HG03025 (cell line): ENCODE data around the gene NSUN6.

Experiments
- ATAC-seq: cut with Tn5 transposase; IDR thresholded peaks from one replicate; pipeline ENCODE4 v1.9.1; 2021; ENCODE audit warnings: mild to moderate bottlenecking, moderate library complexity; ENCODE audit not compliant: unreplicated experiment, low FRiP score

Gene NSUN6

GRCh38 chr10:18651324-18652007 lies at the start of gene NSUN6:
Gene NSUN6 (minus strand): TSS chr10:18651587. CDS start chr10:18651203, 384 bp downstream.
- ATAC-seq = peak; percentile 98

DNA sequence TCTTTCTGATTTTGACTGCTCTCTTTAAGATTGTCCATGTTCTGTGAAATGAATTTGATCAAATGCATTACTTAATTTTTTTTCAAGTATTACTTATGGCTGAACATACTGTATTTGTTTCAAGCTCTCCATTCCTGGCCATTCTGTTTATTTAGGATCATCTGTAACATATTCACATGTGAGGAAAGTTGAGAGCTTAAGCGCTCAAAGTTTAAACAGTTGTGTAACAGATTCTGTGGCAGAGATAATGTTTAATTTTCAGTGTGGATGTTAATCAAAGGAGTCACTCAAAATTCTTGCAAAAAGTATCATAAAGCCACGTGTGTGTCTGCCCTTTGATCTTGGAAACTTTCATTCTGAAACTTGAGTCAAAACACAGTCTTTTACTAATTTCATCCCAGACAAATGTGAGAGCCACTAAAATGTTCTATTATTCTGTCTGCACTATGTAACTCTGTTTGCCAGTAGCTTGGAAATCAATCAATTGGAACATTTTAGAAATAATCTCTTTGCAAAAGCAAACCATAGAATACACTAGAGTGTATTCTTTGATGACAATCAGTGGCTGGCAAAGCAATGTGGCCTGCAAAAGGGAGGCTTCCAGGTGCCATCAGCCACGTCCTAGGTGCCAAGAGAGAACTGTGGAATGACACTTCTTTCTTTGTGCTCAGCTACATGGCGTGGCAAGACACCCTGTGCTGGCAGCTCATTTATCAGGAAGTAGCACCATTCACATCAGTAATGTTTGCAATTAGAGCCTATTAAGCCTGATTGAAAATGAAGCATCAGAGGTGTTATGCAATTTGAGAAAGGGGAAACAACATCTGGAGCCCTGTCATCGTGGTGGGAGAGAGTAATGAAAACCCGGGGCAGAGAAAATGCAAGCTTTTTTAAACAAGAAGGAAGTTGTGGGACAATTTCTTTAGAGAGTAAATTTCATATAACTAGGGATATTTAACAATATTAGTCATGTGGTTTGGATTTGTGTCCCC lies 48.8 kb upstream of the NSUN6 start:
- no peak for ATAC-seq

DNA sequence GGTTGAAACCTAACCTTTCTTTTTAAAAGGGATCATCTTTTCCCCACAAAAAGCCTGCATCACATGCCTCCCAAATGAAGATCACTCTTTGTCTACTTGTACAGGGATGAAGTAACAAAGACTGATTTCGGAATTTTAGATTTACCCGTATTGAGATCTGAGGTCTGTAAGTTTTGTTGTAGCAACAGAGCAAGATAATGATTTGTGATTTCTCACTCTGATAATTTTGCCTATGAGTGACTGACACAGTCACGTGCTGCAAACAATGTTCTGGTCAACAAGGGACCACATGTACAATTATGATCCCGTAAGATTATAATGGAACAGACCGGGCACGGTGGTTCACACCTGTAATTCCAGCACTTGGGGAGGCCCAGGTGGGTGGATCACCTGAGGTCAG lies 39.2 kb upstream of the NSUN6 start:
- no peak for ATAC-seq

- ATAC-seq = no peak
These were observed 38.1 kb upstream of the NSUN6 start for GRCh38 chr10:18689498-18689897.

DNA sequence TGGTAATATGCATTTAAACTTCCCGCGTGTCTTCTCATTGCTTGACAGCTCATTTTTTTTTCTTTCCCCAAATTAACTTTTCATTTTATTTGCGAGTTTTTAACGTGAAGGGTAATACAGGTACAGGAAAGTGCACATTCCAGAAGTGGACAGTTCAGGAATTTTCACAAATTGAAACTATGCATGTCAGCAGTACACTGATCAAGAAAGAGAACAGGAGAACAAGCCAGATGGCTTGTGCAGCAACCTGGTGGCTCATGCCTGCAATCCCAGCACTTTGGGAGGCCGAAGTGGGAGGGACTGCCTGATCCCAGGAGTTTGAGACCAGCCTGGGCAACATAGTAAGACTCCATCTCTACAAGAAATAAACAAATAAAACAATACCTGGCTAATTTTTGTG lies 36.3 kb upstream of the NSUN6 start:
- ATAC-seq = no peak

DNA sequence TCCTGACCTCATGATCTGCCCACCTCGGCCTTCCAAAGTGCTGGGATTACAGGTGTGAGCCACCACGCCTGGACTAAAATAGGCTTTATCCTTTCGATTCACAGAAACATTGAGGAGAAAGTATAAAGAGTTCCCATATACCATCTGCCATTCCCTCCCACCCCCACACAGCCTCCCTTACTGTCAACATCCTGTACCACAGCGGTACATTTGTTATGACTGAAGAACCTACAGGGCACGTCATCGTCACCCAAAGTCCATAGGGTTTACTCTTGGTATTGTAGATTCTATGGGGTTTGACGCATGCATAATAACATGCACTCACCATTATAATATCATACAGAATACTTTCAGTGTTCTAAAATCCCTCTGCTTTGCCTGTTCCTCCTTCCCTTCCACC lies 35.8 kb upstream of the NSUN6 start:
- ATAC-seq = no peak

DNA sequence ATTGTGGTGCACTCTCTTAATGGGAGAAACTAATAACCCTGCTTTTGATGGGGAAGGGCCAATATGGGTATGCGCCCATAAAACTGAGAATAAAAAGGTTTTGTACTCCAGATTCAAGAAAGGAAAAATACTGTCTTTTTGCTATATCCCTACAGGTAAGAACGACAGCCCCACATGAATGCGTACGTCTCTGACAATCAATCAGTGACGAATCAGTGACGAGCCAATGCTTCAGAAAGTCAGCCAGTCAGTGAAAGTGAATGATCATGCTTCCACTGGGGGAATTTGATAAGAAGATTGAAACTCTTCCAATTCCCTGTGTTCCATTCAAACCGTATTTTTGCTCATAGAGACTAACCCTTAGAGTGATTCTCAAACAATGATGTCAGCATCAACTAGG lies 34.2 kb upstream of the NSUN6 start:
- no peak for ATAC-seq

- no peak for ATAC-seq
These were observed 33.6 kb upstream of the NSUN6 start for GRCh38 chr10:18684953-18685352.

- no peak for ATAC-seq
These were observed 33.0 kb upstream of the NSUN6 start for GRCh38 chr10:18684416-18684815.

GRCh38 chr10:18683427-18683826 lies 32.0 kb upstream of the NSUN6 start:
- no peak for ATAC-seq

GRCh38 chr10:18681971-18682411 lies 30.6 kb upstream of the NSUN6 start:
- no peak for ATAC-seq

GRCh38 chr10:18681366-18681765 lies 30.0 kb upstream of the NSUN6 start:
- ATAC-seq = no peak

DNA sequence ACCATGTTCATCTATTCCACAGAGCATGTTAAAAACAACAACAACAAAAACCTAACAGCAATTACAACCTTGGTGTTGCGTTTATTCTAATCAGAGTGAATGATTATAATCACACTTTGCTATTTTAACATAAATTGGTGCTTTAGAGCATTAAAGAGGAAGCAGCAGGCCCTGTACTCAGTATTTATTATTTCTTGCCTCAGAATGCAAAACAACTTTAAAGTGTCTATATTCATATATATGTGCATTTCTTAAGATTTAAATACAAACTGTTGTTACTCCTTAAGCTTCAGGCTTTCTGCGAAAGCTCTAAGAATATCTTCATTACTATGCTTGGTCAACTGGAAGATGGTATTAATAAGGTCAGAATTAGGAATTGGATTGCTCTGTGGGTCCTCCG lies 29.4 kb upstream of the NSUN6 start:
- no peak for ATAC-seq

- ATAC-seq = no peak
These were observed 23.9 kb upstream of the NSUN6 start for GRCh38 chr10:18675086-18675801.

- ATAC-seq = no peak
These were observed 16.6 kb upstream of the NSUN6 start for GRCh38 chr10:18668026-18668425.

DNA sequence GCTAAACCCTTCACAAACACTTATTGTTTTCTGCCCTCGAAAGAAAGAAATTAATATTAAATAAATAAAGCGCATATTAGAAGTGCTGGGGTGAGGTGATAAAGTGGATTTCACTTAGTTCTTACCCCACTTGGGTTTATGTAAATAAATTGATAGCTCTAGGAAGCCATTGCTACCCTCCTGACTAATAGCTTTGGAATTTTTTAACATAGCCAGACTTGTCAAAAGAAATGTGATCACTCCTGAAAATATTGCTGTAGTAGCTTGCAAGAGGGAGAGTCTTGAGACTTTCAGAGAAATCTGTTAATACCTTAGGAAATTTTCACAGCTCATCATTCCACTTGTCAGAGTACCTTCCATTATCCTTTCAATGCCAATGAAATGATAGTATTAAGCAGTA lies 15.4 kb upstream of the NSUN6 start:
- ATAC-seq = no peak

DNA sequence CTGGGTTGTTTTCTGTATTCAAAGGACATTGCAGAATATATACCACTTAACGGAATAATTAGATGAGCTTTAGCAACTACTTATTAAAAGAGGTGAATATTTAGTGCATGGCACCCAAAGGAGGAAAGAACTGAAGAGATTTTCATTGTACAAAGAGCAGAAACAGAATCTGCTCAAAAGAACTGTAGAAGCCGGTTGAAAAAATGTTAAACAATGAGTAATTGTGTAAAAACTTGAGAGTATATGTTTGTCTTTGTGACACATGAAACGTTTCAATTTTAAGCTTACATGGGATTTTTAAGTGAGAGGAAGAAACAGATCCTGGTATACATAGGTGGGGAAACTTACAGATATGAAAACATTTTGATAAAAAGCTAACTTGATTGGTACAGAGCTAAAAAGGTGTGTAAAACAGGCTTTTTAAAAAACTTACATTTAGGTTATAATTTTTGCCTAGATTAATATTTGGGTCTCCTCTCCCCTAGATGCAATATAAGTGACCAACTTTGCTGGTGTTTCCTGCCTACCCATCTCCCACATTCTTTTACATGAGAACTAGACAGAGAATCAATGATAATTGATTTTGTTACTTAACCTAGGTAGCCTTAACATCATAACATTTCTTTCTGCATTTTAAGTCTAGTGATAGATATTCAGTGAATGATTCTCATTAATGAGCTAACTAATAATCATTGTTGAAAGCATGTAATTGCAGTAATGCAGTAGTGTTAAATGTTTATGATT lies 14.6 kb upstream of the NSUN6 start:
- ATAC-seq = no peak

DNA sequence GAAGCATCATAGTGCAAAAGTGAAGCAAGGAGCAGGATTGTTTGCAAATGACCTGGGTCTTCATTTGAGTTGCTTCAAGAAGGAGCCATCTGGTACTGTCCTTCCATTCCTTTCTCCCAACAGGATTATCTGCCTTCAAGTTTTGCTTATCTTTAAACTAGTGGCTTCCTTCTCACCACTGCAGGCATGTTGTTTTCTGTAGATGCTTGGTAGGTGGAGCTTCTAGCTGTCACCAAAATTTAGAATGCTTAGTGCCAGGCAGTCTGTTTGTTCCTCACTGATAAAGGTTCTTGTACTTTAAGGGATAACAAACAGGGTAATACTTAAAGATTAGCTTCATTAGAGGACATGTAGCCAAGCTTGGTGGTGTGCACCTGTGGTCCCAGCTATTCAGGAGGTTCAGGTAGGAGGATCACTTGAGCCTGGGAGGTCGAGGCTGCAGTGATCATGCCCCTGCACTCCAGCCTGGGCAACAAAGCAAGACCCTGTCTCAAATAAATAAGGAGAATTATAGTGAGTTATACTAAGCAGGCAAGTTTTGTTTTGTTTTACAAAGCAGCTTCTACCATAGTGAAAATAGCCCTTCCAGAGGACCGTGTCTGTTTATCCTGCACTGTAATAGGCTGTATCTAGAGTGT lies 13.6 kb upstream of the NSUN6 start:
- ATAC-seq = no peak

GRCh38 chr10:18660816-18661431 lies 9.5 kb upstream of the NSUN6 start:
- no peak for ATAC-seq
